UCSD-AML1 (cell line): Measurements from ENCODE around the gene SDK2.
"Not testable (repeated sequence)": the region's sequence is repeated elsewhere in the genome, so short reads cannot be mapped to it uniquely, and the experiment has no call there.

ENCODE experiments used
- DNase-seq: peaks from one replicate; lab custom pipeline; 2025; ENCODE audit not compliant: unreplicated experiment; lab: John Stamatoyannopoulos, UW

SDK2 gene

GRCh38 chr17:73336408-73337329 lies 307.6 kb downstream of the SDK2 start:
- no peak for DNase-seq

- no peak for DNase-seq
Measured at GRCh38 chr17:73335591-73336407, 308.4 kb downstream of the SDK2 start.

GRCh38 chr17:73334771-73335513 lies 309.3 kb downstream of the SDK2 start:
- no peak for DNase-seq

GRCh38 chr17:73333445-73333844 lies 310.8 kb downstream of the SDK2 start:
- DNase-seq: not testable (repeated sequence)

- DNase-seq: no peak
Measured at GRCh38 chr17:73331060-73331459, 313.2 kb downstream of the SDK2 start.

DNA sequence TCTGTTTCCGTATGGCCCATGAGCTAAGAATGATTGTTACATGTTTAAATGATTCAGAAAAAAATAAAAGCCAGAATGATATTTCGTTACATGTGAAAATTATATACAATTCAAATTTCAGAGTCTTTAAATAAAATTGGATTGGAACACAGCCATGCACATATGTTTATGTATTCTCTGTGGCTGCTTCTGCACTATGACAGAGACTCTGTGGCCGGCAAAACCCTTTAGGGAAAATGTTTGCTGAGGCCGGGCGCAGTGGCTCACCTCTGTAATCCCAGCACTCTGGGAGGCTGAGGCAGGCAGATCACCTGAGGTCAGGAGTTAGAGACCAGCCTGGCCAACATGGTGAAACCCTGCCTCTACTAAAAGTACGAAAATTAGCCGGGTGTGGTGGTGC lies 316.6 kb downstream of the SDK2 start:
- DNase-seq: no peak

- no peak for DNase-seq
Measured at GRCh38 chr17:73325527-73325842, 318.8 kb downstream of the SDK2 start.

- no peak for DNase-seq
Measured at GRCh38 chr17:73324711-73325526, 319.3 kb downstream of the SDK2 start.

DNA sequence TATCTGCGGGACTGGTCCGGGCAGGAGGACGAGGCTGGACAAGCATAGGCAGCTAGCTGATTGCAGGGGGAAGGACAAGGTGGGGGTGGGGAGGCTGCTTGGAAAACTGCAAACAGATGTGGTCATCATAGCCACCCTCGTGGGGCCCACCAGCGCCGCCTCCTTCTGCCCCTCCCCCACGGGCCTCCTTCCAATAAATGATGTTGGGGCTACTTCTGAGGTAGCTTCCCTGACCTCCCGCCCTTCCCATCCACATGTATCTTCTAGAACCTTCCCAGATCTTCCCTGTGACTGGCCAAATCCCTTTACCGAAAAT lies 320.1 kb downstream of the SDK2 start:
- no peak for DNase-seq

GRCh38 chr17:73323409-73324159 lies 320.7 kb downstream of the SDK2 start:
- DNase-seq: no peak

GRCh38 chr17:73320601-73321264 lies 323.5 kb downstream of the SDK2 start:
- DNase-seq: no peak

DNA sequence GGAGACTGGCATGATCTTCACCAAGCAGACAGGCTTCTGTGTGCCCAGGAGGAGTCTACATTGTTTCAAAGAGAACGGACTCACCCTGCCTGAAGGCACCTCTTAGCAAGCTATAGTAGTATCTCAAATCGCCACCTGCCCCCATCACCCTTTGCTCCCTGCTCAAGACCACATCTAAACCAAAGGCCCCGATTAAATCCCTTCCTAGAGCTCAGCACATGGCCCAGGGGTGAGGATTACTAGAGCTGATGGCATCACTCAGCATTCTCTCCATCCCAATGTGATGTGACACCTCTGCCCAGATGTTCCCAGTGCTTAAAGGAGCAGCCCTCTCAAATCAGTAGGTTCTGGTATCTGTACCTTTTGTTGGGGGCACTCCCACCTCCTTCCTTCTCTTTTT lies 324.5 kb downstream of the SDK2 start:
- DNase-seq: no peak

DNA sequence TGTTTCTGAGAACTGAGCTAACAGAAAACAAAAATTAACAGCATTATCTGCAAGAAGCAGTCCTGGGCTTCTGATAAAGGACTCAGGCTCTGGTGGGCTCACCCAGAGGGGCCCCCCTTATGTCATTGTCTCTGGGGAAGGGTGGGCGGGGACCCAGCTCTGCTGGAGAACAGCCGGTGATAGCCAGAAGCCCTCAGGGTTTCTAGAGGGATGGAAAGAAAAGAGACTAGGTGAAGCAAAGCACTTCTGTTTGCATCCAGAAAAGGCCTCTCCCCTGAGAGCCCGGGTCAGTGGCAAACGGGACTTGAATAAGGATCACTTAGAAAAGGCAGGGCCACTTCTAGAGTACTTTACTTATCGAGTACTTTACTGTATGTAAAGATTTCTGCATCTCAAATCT lies 325.4 kb downstream of the SDK2 start:
- DNase-seq: no peak

GRCh38 chr17:73318427-73318813 lies 325.8 kb downstream of the SDK2 start:
- no peak for DNase-seq

DNA sequence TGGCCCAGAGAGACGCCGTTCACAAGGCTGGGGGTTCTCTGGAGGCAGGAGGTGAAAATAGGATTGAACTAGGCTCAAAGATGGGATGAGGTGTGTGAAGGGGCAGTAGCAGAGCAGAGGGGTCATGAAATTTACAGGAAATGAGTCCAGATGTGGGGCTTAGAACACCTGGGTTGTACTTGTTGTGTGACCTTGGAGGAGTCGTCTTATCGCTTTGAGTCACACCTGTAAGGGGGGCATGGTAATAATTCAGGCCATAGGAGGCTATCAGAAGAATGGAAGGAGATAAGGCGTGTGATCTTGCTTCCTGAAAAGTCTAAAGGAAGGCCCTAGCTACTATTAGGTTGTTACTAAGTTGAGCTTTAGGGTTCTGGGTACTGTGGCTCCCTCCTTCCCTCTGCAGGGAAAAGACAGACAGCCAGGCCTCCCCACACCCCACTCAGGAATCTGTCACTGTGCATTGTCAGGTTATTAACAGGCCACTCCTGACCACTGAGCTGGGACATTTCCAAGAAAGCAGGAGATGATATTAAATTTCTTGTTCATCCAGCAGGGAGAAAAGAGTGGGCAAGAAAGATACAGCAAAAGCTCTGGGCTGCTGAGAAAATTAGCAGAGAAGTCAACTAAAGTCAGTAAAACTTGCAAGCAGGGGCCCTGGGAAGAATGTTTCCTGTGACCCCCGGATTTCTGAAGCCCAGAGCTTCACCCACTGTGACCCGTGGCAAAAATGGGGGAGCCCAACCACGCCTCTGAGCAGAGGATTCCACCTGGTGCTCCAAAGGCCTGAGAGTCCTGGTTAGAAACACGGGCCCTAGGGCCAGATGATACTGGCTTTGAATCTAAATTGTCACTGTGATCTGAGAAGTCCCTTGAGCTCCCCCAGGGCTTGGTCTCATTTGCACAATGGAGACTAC lies 326.5 kb downstream of the SDK2 start:
- no peak for DNase-seq

DNA sequence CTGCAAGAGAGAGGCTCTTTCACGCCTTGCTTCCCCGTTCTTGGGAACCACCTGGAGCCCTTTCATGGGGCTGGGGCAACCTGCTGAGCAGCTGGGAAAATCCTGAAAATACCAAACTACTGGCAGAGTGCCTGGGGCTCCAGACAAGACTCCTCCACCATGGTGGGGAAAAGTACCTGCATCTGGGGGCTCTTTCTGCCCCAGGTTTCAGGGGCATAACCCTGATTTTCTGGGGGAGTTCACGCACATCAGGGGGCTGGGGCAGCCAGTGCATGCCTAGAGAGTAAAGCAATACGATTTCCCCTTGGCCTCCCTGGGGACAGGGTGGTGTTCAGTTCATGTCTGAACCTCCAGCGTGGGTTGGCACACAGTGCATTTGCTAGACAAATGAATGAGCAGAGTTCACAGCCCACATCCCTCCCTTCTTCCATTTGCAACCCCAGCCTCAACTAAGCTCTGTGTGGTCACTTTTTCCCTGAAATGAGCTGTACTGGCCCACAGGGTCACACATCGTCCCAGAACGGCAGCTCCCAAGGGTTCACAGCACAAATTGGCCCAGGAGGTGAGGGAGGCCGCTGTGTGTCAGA lies 327.2 kb downstream of the SDK2 start:
- DNase-seq: no peak

- DNase-seq: no peak
Measured at GRCh38 chr17:73315471-73315870, 328.8 kb downstream of the SDK2 start.

DNA sequence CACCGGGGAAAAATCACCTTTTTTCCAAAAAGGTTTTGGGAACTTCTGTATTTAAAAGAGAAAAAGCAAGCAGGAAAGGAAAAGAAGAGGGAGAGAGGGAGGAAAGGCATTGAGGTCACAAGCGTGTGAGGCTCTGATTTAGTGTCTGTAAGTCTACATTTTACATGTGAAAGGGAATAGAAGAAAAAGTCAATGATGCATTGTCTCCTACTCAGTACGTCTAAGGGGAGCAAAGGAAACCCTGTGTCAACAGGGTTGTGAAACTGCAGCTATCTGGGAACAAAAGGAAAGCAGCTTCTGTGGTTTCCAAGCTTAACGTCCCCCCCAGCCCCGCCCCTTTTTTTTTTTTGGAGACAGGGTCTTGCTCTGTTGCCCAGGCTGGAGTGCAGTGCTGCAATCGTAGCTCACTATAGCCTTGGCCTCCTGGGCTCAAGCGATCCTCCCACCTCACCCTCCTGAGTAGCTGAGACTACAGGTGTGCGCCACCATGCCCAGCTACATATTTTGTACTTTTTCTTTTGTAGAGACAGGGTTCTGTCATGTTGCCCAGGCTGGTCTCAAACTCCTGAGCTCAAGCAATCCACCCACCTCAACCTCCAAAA lies 330.6 kb downstream of the SDK2 start:
- no peak for DNase-seq
